Activated CD4-positive, alpha-beta T cell treated with anti-CD3 and anti-CD28 coated beads, Interleukin-2, amount 50 U/mL, for 4 hours (primary cell): Measurements from ENCODE around the gene PYY.
"Not testable (repeated sequence)": the region's sequence is repeated elsewhere in the genome, so short reads cannot be mapped to it uniquely, and the experiment has no call there.

Experiments
- DNase-seq, 2 experiments: peaks; one replicate each; pipeline ENCODE4 v3.0.0-alpha.2; 2020

Gene PYY

GRCh38 chr17:43978078-43978477 lies 24.3 kb upstream of the PYY start:
- DNase-seq = no peak

- no peak for DNase-seq
Measured at GRCh38 chr17:43976963-43977837, 23.5 kb upstream of the PYY start.

GRCh38 chr17:43975898-43976297 lies 22.2 kb upstream of the PYY start:
- DNase-seq = no peak

- DNase-seq = no peak
Measured at GRCh38 chr17:43974382-43975266, 20.9 kb upstream of the PYY start.

- DNase-seq = not testable (repeated sequence)
Measured at GRCh38 chr17:43972444-43973212, 18.9 kb upstream of the PYY start.

GRCh38 chr17:43971436-43971835 lies 17.7 kb upstream of the PYY start:
- DNase-seq = not testable (repeated sequence)

- DNase-seq = no peak
Measured at GRCh38 chr17:43970366-43970765, 16.6 kb upstream of the PYY start.

GRCh38 chr17:43967251-43967875 lies 13.6 kb upstream of the PYY start:
- no peak for DNase-seq

- DNase-seq = no peak
Measured at GRCh38 chr17:43966276-43966675, 12.5 kb upstream of the PYY start.

GRCh38 chr17:43962479-43962878 lies 8.7 kb upstream of the PYY start:
- no peak for DNase-seq

- DNase-seq = no peak
Measured at GRCh38 chr17:43961954-43962353, 8.2 kb upstream of the PYY start.

- not testable (repeated sequence) for DNase-seq
Measured at GRCh38 chr17:43961292-43961691, 7.6 kb upstream of the PYY start.

GRCh38 chr17:43958748-43959352 lies 5.1 kb upstream of the PYY start:
- no peak for DNase-seq

- DNase-seq = no peak
Measured at GRCh38 chr17:43956222-43956621, 2.5 kb upstream of the PYY start.

GRCh38 chr17:43952724-43953666 lies 745 bp downstream of the PYY start:
- DNase-seq = no peak

GRCh38 chr17:43952351-43952723 lies 1.4 kb downstream of the PYY start:
- no peak for DNase-seq

- no peak for DNase-seq
Measured at GRCh38 chr17:43951750-43952149, 2.0 kb downstream of the PYY start.

- no peak for DNase-seq
Measured at GRCh38 chr17:43950554-43950953, 3.2 kb downstream of the PYY start.

- no peak for DNase-seq
Measured at GRCh38 chr17:43949781-43950180, 4.0 kb downstream of the PYY start.

- no peak for DNase-seq
Measured at GRCh38 chr17:43946781-43947180, 7.0 kb downstream of the PYY start.
